Measurements from ENCODE around the gene ABHD12B. TPM values are rescaled to one million over a fixed set of nuclear protein-coding genes. Genes with fewer than 3 reads are reported as not detected.
"Not testable (repeated sequence)": the region's sequence is repeated elsewhere in the genome, so short reads cannot be mapped to it uniquely, and the experiment has no call there.

Gene ABHD12B
- total RNA-seq, 1 experiment from 2014 or later, result not detected

GRCh38 chr14:50882932-50883826 lies 11.3 kb downstream of the ABHD12B start:
- no peak overlapping the region for H3K27ac Mint-ChIP-seq (ENCODE audit: unreplicated experiment)
- CTCF ChIA-PET, result interaction anchor here (0.5 kb wide), 1 partner anchor 23 kb away, joined by 4 read pairs; no protein-coding TSS in a partner anchor
- peak overlapping the region; percentile 29 for H3K4me3 Mint-ChIP-seq (ENCODE audit: low read depth, unreplicated experiment)
- peaks cover 16% of the 10 kb centered on the region for H3K4me1 Mint-ChIP-seq (ENCODE audit: low read depth, unreplicated experiment)
- intact Hi-C loops (cut with micrococcal nuclease; ENCODE audit: unreplicated experiment), result no loop called here
- no peak for TF ChIP-seq CTCF (IDR thresholded peaks at IDR 0.05; ENCODE audit: unreplicated experiment)
- peak; percentile 64 for DNase-seq
- no peaks in the 10 kb centered on the region for H3K9me3 Mint-ChIP-seq (ENCODE audit: low read depth, unreplicated experiment)
- H3K27me3 Mint-ChIP-seq (ENCODE audit: unreplicated experiment), result no peaks in the 10 kb centered on the region
- no TSS peak for BruUV-seq (replicated peaks)
- H3K36me3 Mint-ChIP-seq (ENCODE audit: insufficient read depth, unreplicated experiment), result peaks cover 5% of the 10 kb centered on the region

- H3K27ac Mint-ChIP-seq (ENCODE audit: unreplicated experiment), result no peak overlapping the region
- no TSS peak for BruUV-seq (replicated peaks)
- CTCF ChIA-PET, result interaction anchor here (0.5 kb wide), 1 partner anchor 23 kb away, joined by 4 read pairs; no protein-coding TSS in a partner anchor
- H3K4me1 Mint-ChIP-seq (ENCODE audit: low read depth, unreplicated experiment), result peaks cover 16% of the 10 kb centered on the region
- DNase-seq, result no peak
- no peaks in the 10 kb centered on the region for H3K9me3 Mint-ChIP-seq (ENCODE audit: low read depth, unreplicated experiment)
- H3K4me3 Mint-ChIP-seq (ENCODE audit: low read depth, unreplicated experiment), result no peak overlapping the region
- intact Hi-C loops (cut with micrococcal nuclease; ENCODE audit: unreplicated experiment), result no loop called here
- no peak for TF ChIP-seq CTCF (IDR thresholded peaks at IDR 0.05; ENCODE audit: unreplicated experiment)
- H3K36me3 Mint-ChIP-seq (ENCODE audit: insufficient read depth, unreplicated experiment), result peaks cover 5% of the 10 kb centered on the region
- H3K27me3 Mint-ChIP-seq (ENCODE audit: unreplicated experiment), result no peaks in the 10 kb centered on the region
These were observed 12.0 kb downstream of the ABHD12B start for GRCh38 chr14:50883827-50884197.

GRCh38 chr14:50887476-50887875 lies 15.6 kb downstream of the ABHD12B start:
- BruUV-seq (replicated peaks), result no TSS peak
- intact Hi-C loops (cut with micrococcal nuclease; ENCODE audit: unreplicated experiment), result no loop called here
- TF ChIP-seq CTCF (IDR thresholded peaks at IDR 0.05; ENCODE audit: unreplicated experiment), result no peak
- no peaks in the 10 kb centered on the region for H3K9me3 Mint-ChIP-seq (ENCODE audit: low read depth, unreplicated experiment)
- H3K4me1 Mint-ChIP-seq (ENCODE audit: low read depth, unreplicated experiment), result peaks cover 16% of the 10 kb centered on the region
- CTCF ChIA-PET, result no interaction called here
- peaks cover 5% of the 10 kb centered on the region for H3K36me3 Mint-ChIP-seq (ENCODE audit: insufficient read depth, unreplicated experiment)
- no peak for DNase-seq
- no peak overlapping the region for H3K4me3 Mint-ChIP-seq (ENCODE audit: low read depth, unreplicated experiment)
- no peaks in the 10 kb centered on the region for H3K27me3 Mint-ChIP-seq (ENCODE audit: unreplicated experiment)
- no peak overlapping the region for H3K27ac Mint-ChIP-seq (ENCODE audit: unreplicated experiment)

- peaks cover 14% of the 10 kb centered on the region for H3K4me1 Mint-ChIP-seq (ENCODE audit: low read depth, unreplicated experiment)
- no peaks in the 10 kb centered on the region for H3K9me3 Mint-ChIP-seq (ENCODE audit: low read depth, unreplicated experiment)
- H3K27ac Mint-ChIP-seq (ENCODE audit: unreplicated experiment), result no peak overlapping the region
- DNase-seq, result no peak
- no peak overlapping the region for H3K4me3 Mint-ChIP-seq (ENCODE audit: low read depth, unreplicated experiment)
- intact Hi-C loops (cut with micrococcal nuclease; ENCODE audit: unreplicated experiment), result no loop called here
- H3K36me3 Mint-ChIP-seq (ENCODE audit: insufficient read depth, unreplicated experiment), result peaks cover 4% of the 10 kb centered on the region
- no TSS peak for BruUV-seq (replicated peaks)
- CTCF ChIA-PET, result no interaction called here
- H3K27me3 Mint-ChIP-seq (ENCODE audit: unreplicated experiment), result no peaks in the 10 kb centered on the region
- TF ChIP-seq CTCF (IDR thresholded peaks at IDR 0.05; ENCODE audit: unreplicated experiment), result no peak
These were observed 20.4 kb downstream of the ABHD12B start for GRCh38 chr14:50892255-50892654.

- BruUV-seq (replicated peaks); intact Hi-C loops (cut with micrococcal nuclease; ENCODE audit: unreplicated experiment); H3K36me3 Mint-ChIP-seq (ENCODE audit: insufficient read depth, unreplicated experiment); H3K9me3 Mint-ChIP-seq (ENCODE audit: low read depth, unreplicated experiment); CTCF ChIA-PET; H3K27me3 Mint-ChIP-seq (ENCODE audit: unreplicated experiment): not testable (repeated sequence)
- H3K4me1 Mint-ChIP-seq (ENCODE audit: low read depth, unreplicated experiment), result peaks cover 14% of the 10 kb centered on the region
- peak overlapping the region; percentile 23 for H3K27ac Mint-ChIP-seq (ENCODE audit: unreplicated experiment)
- peak overlapping the region; percentile 20 for H3K4me3 Mint-ChIP-seq (ENCODE audit: low read depth, unreplicated experiment)
- peak; percentile 9 for DNase-seq
These were observed 24.6 kb downstream of the ABHD12B start for GRCh38 chr14:50896421-50896820.

GRCh38 chr14:50897005-50897404 lies 25.2 kb downstream of the ABHD12B start:
- H3K27me3 Mint-ChIP-seq (ENCODE audit: unreplicated experiment); intact Hi-C loops (cut with micrococcal nuclease; ENCODE audit: unreplicated experiment); H3K36me3 Mint-ChIP-seq (ENCODE audit: insufficient read depth, unreplicated experiment); H3K4me3 Mint-ChIP-seq (ENCODE audit: low read depth, unreplicated experiment); CTCF ChIA-PET; BruUV-seq (replicated peaks); H3K9me3 Mint-ChIP-seq (ENCODE audit: low read depth, unreplicated experiment); H3K27ac Mint-ChIP-seq (ENCODE audit: unreplicated experiment): not testable (repeated sequence)
- peaks cover 14% of the 10 kb centered on the region for H3K4me1 Mint-ChIP-seq (ENCODE audit: low read depth, unreplicated experiment)
- peak; percentile 15 for DNase-seq
